Kidney epithelial cell (primary cell): ENCODE measurements around the gene PHACTR2. TPM values are rescaled to one million over a fixed set of nuclear protein-coding genes. Genes with fewer than 3 reads are reported as not detected.

ENCODE experiments used
- DNase-seq: peaks from one replicate; pipeline ENCODE4 v3.0.0-alpha.2; 2010; ENCODE audit warnings: low read depth
- H3K27me3 ChIP-seq: 2 replicates; pipeline ENCODE4 v1.6.0; 2011; ENCODE audit warnings: low read length; ENCODE audit not compliant: control insufficient read depth, insufficient read depth
- H3K36me3 ChIP-seq: 2 replicates; pipeline ENCODE4 v1.5.1; 2011; ENCODE audit warnings: low read length; ENCODE audit not compliant: control insufficient read depth, insufficient read depth
- H3K4me3 ChIP-seq: 2 replicates; pipeline ENCODE4 v1.5.1; 2011; ENCODE audit warnings: low read depth, mild to moderate bottlenecking, control low read depth, low read length
- CTCF ChIP-seq: IDR thresholded peaks from 2 replicates; pipeline ENCODE4 v1.5.1; 2011; ENCODE audit warnings: mild to moderate bottlenecking, moderate library complexity, low read length, control low read depth, inconsistent platforms; ENCODE audit not compliant: insufficient read depth, poor library complexity, severe bottlenecking
- total RNA-seq: library from RNA; depleted of rRNA; stranded (reverse); fragments of >200 nt; gene quantifications from 2 replicates; pipeline ENCODE4 v1.2.3, GENCODE V29; 2015

Gene PHACTR2
- total RNA-seq, 1 donor from 2014 or later, result 19.6 TPM

- Histone ChIP-seq H3K27me3 (no peaks in the 10 kb centered on the region), H3K36me3 (no peaks in the 10 kb centered on the region), H3K4me3 (no peak overlapping the region)
- TF ChIP-seq CTCF, result no peak
- no peak for DNase-seq
Measured at GRCh38 chr6:143746202-143747119, 68.7 kb downstream of the PHACTR2 start.

- Histone ChIP-seq H3K27me3 (no peaks in the 10 kb centered on the region), H3K4me3 (no peak overlapping the region), H3K36me3 (no peaks in the 10 kb centered on the region)
- DNase-seq, result no peak
- TF ChIP-seq CTCF, result no peak
Measured at GRCh38 chr6:143747347-143747842, 69.6 kb downstream of the PHACTR2 start.

- TF ChIP-seq CTCF, result no peak
- no peaks in the 10 kb centered on the region for H3K36me3 ChIP-seq
- no peaks in the 10 kb centered on the region for H3K27me3 ChIP-seq
- no peak for DNase-seq
- no peak overlapping the region for H3K4me3 ChIP-seq
Measured at GRCh38 chr6:143749891-143750290, 72.1 kb downstream of the PHACTR2 start.

GRCh38 chr6:143750877-143751276 is 73.1 kb downstream of the PHACTR2 start:
- no peak for TF ChIP-seq CTCF
- no peak for DNase-seq
- H3K4me3 ChIP-seq, result no peak overlapping the region
- H3K27me3 ChIP-seq, result no peaks in the 10 kb centered on the region
- no peaks in the 10 kb centered on the region for H3K36me3 ChIP-seq

GRCh38 chr6:143752459-143752858 is 74.7 kb downstream of the PHACTR2 start:
- H3K27me3 ChIP-seq, result no peaks in the 10 kb centered on the region
- no peak overlapping the region for H3K4me3 ChIP-seq
- DNase-seq, result no peak
- TF ChIP-seq CTCF, result no peak
- H3K36me3 ChIP-seq, result no peaks in the 10 kb centered on the region
